Esophagus muscularis mucosa (tissue), 3 donors: ENCODE measurements around the gene TTC33.
A peak's percentile ranks its signal among the peaks of the same experiment; 100 is the strongest.

Experiments used
- CTCF ChIP-seq, 3 experiments: fragments of 200-600 bp in 2 of 3; fragments of 450-650 bp in 1 of 3; sonication (generic) in 2 of 3; IDR thresholded peaks; one replicate each; pipeline ENCODE4 v1.5.1; 2017 to 2019; ENCODE audit warnings: antibody characterized with exemption in 3 of 3, mild to moderate bottlenecking in 2 of 3, moderate library complexity in 1 of 3
- POLR2A ChIP-seq: fragments of 450-650 bp; IDR thresholded peaks from one replicate; pipeline ENCODE4 v1.6.1; 2017; ENCODE audit warnings: antibody characterized with exemption, moderate library complexity, mild to moderate bottlenecking, low read depth
- POLR2AphosphoS5 ChIP-seq, 2 donors: sonication (generic); formaldehyde crosslinking; IDR thresholded peaks; one replicate each; pipeline ENCODE4 v1.6.1; 2017; ENCODE audit warnings: antibody characterized with exemption in 2 of 2

DNA sequence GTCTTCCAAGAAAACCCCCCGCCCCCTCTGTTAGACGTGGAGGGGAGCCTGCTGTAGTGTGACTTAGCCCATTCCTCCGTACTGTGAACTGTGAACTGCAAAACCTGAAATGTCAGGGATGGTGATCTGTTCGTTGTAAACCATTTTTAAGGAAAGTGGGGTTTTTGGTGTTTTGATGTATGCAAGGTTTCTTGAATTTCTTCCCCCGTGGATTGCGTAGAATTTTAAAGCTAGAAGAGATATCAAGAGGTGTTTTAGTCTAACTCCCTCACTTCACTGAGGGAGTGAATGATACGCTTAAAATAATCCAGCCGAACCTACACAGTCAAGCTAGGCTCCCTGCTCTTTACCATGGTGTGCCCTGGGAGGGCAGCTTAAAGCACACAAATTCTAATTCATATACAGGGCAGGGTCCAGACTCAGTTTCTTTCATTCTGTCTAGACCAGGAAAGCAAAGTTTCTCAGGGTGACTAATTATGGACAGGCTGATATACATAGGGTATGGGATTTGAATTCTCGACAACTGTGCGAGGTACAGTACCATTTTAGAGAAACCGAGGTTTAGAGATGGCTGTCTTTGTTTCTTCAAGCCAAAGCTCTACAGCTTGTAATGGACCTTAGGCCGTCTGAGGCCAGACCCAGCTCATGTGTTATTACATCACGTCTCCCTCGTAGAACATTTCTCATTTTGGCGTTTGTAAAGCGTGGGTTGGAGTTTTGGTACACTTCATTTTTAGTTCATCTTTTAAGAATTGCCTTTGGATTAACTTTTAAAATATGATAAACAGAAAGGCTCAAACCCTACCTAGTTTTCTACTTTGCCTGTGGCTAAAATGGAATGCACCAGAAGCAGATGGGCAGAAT lies 73.4 kb downstream of the TTC33 start:
- no peak for TF ChIP-seq POLR2A
- no peak for TF ChIP-seq CTCF (IDR thresholded peaks at IDR 0.05)
- peak; percentile 28 to 42 for TF ChIP-seq POLR2AphosphoS5 (IDR thresholded peaks at IDR 0.05)
